HG02970 (cell line): ENCODE data around the gene ZCCHC7.
A peak's percentile ranks its signal among the peaks of the same experiment; 100 is the strongest.

Experiments used
- ATAC-seq: cut with Tn5 transposase; IDR thresholded peaks from one replicate; pipeline ENCODE4 v1.9.1; 2021; ENCODE audit warnings: mild to moderate bottlenecking, moderate library complexity, moderate number of reproducible peaks; ENCODE audit not compliant: unreplicated experiment, low FRiP score

Gene ZCCHC7

GRCh38 chr9:37364751-37365360 lies 244.5 kb downstream of the ZCCHC7 start:
- no peak for ATAC-seq

GRCh38 chr9:37369671-37370070 lies 249.3 kb downstream of the ZCCHC7 start:
- ATAC-seq: no peak

- ATAC-seq: no peak
These were observed 249.9 kb downstream of the ZCCHC7 start for GRCh38 chr9:37370282-37370681.

GRCh38 chr9:37370968-37371563 lies 250.7 kb downstream of the ZCCHC7 start:
- ATAC-seq: peak; percentile 46

- peak; percentile 16 for ATAC-seq
These were observed 251.4 kb downstream of the ZCCHC7 start for GRCh38 chr9:37371565-37372464.

- ATAC-seq: no peak
These were observed 252.5 kb downstream of the ZCCHC7 start for GRCh38 chr9:37372839-37373238.

GRCh38 chr9:37373621-37374020 lies 253.2 kb downstream of the ZCCHC7 start:
- no peak for ATAC-seq

DNA sequence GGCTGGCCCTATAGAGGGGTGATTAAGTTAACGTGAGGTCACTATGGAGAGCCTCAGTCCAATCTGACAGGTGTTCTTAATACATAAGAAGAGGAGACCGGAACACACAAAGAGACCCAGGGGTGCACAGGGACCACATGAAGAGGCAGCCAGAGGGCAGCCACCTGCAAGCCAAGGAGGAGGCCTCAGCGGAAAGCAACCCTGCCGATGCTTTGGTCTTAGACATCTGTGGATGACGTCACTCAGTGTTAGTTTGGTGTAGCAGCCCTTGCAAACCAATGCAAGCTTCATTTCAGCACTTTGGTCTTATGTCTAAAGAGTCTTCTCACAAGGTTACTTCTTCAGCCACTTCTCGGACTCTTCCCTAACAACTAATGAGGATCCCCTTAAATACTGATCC lies 254.5 kb downstream of the ZCCHC7 start:
- ATAC-seq: no peak

DNA sequence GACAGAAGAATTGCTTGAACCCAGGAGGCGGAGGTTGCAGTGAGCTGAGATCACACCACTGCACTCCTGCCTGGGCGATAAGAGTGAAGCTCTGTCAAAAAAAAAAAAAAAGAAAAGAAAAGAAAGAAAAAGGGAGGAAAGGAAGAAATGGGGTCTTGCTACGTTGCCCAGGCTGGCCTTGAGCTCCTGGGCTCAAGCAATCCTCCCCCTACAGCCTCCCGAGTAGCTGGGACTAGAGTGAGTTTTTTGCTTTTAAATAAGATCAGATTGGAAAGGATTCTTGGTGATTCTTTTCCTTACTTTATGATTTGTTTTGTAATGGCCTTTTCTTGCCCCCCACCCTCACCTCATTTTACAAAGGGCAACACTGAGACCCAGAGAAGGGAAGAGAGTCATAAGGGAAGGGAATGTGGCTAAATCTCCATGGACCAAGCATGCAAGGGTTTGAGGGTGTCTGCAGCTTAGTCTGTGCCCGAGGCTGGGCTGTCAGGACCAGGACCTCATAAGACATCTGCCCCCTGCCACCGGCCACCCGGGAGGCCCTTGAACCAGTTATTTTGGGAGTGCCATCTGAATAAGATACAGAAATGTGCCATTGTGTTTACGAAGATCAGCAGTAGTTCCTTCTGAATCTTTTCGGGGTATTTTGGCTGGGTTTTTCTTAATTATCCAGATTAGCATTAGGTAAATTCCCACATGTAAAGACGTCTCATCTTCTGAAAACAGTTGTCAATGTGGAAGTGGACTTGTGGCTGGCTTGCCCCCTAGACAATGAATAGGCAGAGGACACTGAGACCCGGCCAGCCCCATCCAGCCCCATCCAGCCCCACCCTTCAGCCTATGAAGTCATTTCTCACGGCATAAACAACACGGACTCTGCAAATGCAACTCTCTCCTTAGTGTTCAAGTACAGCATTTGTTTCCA lies 257.6 kb downstream of the ZCCHC7 start:
- no peak for ATAC-seq

DNA sequence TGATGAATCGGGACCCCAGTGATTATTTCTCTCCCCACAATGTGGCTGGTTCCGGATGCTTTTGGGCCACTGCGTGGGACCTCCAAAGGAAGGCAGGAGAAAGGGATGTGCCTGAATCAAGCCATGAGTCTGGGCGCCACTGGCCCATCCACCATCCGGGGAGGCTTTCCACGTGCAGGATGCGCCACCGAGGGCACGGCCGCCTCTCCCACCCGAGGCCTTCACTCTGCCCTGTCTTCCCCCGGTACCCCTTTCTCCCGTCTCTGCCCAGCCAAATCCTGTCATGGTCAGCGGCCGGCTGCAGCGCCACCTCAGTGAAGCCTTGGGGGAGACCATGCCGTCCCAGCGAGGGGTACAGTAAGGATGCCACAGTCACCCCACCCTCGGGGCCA lies 258.2 kb downstream of the ZCCHC7 start:
- no peak for ATAC-seq

GRCh38 chr9:37379835-37380234 lies 259.5 kb downstream of the ZCCHC7 start:
- no peak for ATAC-seq

DNA sequence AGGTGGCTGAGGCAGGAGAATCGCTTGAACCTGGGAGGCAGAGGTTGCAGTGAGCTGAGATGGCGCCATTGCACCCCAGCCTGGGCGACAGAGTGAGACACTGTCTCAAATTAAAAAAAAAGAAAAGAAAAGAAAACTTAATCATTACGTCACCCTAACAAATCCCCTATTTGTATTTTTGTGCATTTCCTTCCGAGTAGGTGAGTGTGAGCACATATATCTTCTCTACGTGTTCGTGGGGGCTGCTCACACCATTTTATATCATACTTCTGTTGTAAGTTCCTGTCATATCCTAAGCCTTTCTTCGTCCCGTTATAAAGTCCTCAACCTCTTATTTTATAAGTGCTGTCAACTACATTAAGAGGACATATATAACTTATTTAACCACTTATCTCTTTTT lies 260.2 kb downstream of the ZCCHC7 start:
- no peak for ATAC-seq

- no peak for ATAC-seq
These were observed 260.8 kb downstream of the ZCCHC7 start for GRCh38 chr9:37381094-37381741.

DNA sequence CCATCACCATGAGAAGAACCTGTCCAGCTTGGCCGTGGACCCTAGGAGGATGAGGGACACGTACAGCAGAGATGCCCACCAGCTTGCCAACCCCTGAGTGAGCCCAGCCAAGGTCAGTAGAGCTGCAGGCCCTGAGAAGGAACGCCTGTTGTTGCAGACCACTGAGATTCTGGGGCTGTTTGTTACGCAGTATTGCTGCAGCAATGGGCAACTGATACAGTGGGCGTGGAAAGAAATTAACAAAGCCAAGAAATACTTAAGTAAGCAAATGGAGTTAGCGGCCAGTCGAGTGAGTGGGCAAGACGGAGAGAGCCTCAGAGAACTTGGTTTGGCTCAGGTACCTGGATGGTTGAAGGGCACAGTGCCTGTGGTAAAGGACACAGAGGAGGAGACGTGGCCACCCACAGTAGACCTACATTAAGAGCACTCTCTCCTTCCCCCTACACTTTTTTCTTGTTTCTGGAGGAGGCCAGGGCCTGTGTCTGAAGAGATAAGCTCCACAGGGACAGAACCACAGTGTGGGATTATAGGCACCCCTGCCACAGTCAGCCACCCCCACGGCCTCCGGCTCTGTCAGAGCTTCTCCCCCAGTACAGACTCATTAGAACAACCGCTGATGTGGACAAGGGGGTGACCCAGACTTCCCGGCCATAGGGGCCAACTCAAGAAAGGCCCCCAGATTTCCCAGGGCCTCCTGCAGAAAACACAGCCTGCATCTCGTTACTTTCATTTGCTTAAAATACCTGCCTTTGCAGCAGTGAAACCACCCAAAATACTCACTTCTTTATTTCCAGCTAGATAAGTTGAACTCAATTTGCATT lies 262.0 kb downstream of the ZCCHC7 start:
- no peak for ATAC-seq

GRCh38 chr9:37382982-37383357 lies 262.6 kb downstream of the ZCCHC7 start:
- ATAC-seq: no peak

GRCh38 chr9:37383393-37383792 lies 263.0 kb downstream of the ZCCHC7 start:
- ATAC-seq: no peak

GRCh38 chr9:37383876-37384746 lies 263.7 kb downstream of the ZCCHC7 start:
- no peak for ATAC-seq

GRCh38 chr9:37385286-37385685 lies 264.9 kb downstream of the ZCCHC7 start:
- ATAC-seq: no peak
